Right lung (tissue), 5 donors: ENCODE results near the gene GRIA3. TPM values are rescaled to one million over a fixed set of nuclear protein-coding genes. Genes with fewer than 3 reads are reported as not detected.
"Not testable (repeated sequence)": the region's sequence is repeated elsewhere in the genome, so short reads cannot be mapped to it uniquely, and the experiment has no call there.

ENCODE experiments used
- DNase-seq, 2 donors: peaks; one replicate each; pipeline ENCODE4 v3.0.0-alpha.2; 2013
- polyA plus RNA-seq, 5 donors: library from polyadenylated mRNA; unstranded; fragments of 120-200 nt; gene quantifications; one replicate each; pipeline versions ENCODE4 v1.2.1 to v1.2.3, GENCODE V29; 2013; ENCODE audit warnings: inconsistent platforms in 1 of 5, low replicate concordance in 1 of 5; ENCODE audit not compliant: insufficient read length in 5 of 5, insufficient read depth in 1 of 5

GRIA3 gene
- polyA plus RNA-seq, 5 donors, result 0.23 to 2.3 (median 0.58) TPM

DNA sequence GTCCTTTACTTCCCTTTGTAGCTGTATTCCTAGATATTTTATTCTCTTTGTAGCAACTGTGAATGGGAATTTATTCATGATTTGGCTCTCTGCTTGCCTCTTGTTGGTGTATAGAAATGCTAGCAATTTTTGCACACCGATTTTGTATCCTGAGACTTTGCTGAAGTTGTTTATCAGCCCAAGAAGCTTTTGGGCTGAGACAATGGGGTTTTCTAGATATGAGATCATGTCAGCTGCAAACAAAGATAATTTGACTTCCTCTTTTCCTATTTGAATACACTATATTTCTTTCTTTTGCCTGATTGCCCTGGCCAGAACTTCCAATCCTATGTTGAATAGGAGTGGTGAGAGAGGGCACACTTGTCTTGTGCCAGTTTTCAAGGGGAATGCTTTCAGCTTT lies 346.6 kb downstream of the GRIA3 start:
- not testable (repeated sequence) for DNase-seq
